SK-N-SH (cell line): ENCODE results near the gene RHOT2. TPM values are rescaled to one million over a fixed set of nuclear protein-coding genes. Genes with fewer than 3 reads are reported as not detected.

Experiments
- CTCF ChIA-PET: fragments of 300-600, 350-600 bp; formaldehyde crosslinking; extraction: SDS; loops from one replicate; lab custom pipeline; 2021; lab: Yijun Ruan, JAX
- POLR2A ChIA-PET: fragments of 350-600 bp; sonication (Branson Sonifier 250); formaldehyde crosslinking; extraction: SDS; loops from one replicate; lab custom pipeline; 2020; ENCODE audit warnings: antibody characterized with exemption, inconsistent platforms; lab: Yijun Ruan, JAX
- DNase-seq: peaks from one replicate; pipeline ENCODE4 v3.0.0; 2012
- H2AFZ ChIP-seq: fragments of 200-600 bp; sonication (generic); 2 replicates; pipeline ENCODE4 v1.8.1; 2016; ENCODE audit warnings: antibody characterized with exemption, mild to moderate bottlenecking, low read depth
- H3F3A ChIP-seq: fragments of 200-600 bp; sonication (generic); replicated peaks from 2 replicates; pipeline ENCODE3; 2016; ENCODE audit warnings: antibody characterized with exemption, mild to moderate bottlenecking; ENCODE audit not compliant: insufficient read depth
- H3K27ac ChIP-seq, 2 experiments: fragments of 200-500 bp in 1 of 2; fragments of 200-600 bp in 1 of 2; sonication (Bioruptor generic) in 1 of 2; sonication (generic), shearing (Covaris generic) in 1 of 2; 2 replicates each; pipeline versions ENCODE4 v1.5.1 to v1.6.1; 2014 to 2016; ENCODE audit warnings: low read depth in 2 of 2, inconsistent platforms in 1 of 2, low read length in 1 of 2, mild to moderate bottlenecking in 1 of 2, mixed read lengths in 1 of 2
- H3K27me3 ChIP-seq: fragments of 200-600 bp; sonication (generic), shearing (Covaris generic); 2 replicates; pipeline ENCODE4 v1.6.1; 2016; ENCODE audit warnings: mixed run types; ENCODE audit not compliant: insufficient read depth
- H3K36me3 ChIP-seq, 2 experiments: fragments of 200-500 bp in 1 of 2; fragments of 200-600 bp in 1 of 2; sonication (Bioruptor generic) in 1 of 2; sonication (generic) in 1 of 2; replicated peaks in 1 of 2; 2 replicates each; pipeline versions ENCODE3 to v1.5.1; 2014 to 2016; ENCODE audit warnings: low read length in 1 of 2, mild to moderate bottlenecking in 1 of 2; ENCODE audit not compliant: insufficient read depth in 2 of 2, control insufficient read depth in 1 of 2
- H3K4me1 ChIP-seq, 2 experiments: fragments of 200-500 bp in 1 of 2; fragments of 200-600 bp in 1 of 2; sonication (Bioruptor generic) in 1 of 2; sonication (generic), shearing (Covaris generic) in 1 of 2; 2 replicates each; pipeline versions ENCODE4 v1.5.1 to v1.6.1; 2014 to 2016; ENCODE audit warnings: low read depth in 1 of 2, low read length in 1 of 2, mixed run types in 1 of 2; ENCODE audit not compliant: insufficient read depth in 2 of 2, control insufficient read depth in 1 of 2
- H3K4me2 ChIP-seq: fragments of 200-600 bp; sonication (generic), shearing (Covaris generic); 2 replicates; pipeline ENCODE4 v1.6.1; 2017; ENCODE audit warnings: mixed run types
- H3K4me3 ChIP-seq, 2 experiments: fragments of 200-500 bp in 1 of 2; fragments of 200-600 bp in 1 of 2; sonication (Bioruptor generic) in 1 of 2; sonication (generic), shearing (Covaris generic) in 1 of 2; 2 replicates each; pipeline versions ENCODE4 v1.5.1 to v1.8.1; 2014 to 2016; ENCODE audit warnings: low read depth in 2 of 2, inconsistent platforms in 1 of 2, low read length in 1 of 2, mild to moderate bottlenecking in 1 of 2, mixed read lengths in 1 of 2, moderate library complexity in 1 of 2
- H3K79me2 ChIP-seq: fragments of 200-600 bp; sonication (generic); 2 replicates; pipeline ENCODE4 v1.8.1; 2017; ENCODE audit warnings: mild to moderate bottlenecking; ENCODE audit not compliant: insufficient read depth
- H3K9ac ChIP-seq: fragments of 200-600 bp; sonication (generic); 2 replicates; pipeline ENCODE4 v1.6.1; 2017; ENCODE audit warnings: mixed run types
- H3K9me2 ChIP-seq: fragments of 200-600 bp; sonication (generic); 2 replicates; pipeline ENCODE4 v1.6.1; 2017; ENCODE audit warnings: mixed run types
- H3K9me3 ChIP-seq: fragments of 200-600 bp; sonication (generic); 2 replicates; pipeline ENCODE4 v1.6.1; 2017; ENCODE audit warnings: mixed run types, mild to moderate bottlenecking, moderate library complexity
- H4K20me1 ChIP-seq: fragments of 200-600 bp; sonication (generic); 2 replicates; pipeline ENCODE4 v1.6.1; 2017; ENCODE audit warnings: mild to moderate bottlenecking, mixed run types; ENCODE audit not compliant: insufficient read depth
- ELF1 ChIP-seq: IDR thresholded peaks from 2 replicates; pipeline ENCODE4 v1.4.0; 2012
- EP300 ChIP-seq, 2 experiments: IDR thresholded peaks; 2 replicates each; pipeline versions ENCODE4 v1.4.0 to v1.6.1; 2012; ENCODE audit warnings: borderline replicate concordance in 1 of 2, low read depth in 1 of 2, low read length in 1 of 2
- EZH2phosphoT487 ChIP-seq: fragments of 200-600 bp; sonication (generic); IDR thresholded peaks from 2 replicates; pipeline ENCODE4 v1.6.1; 2017; ENCODE audit warnings: low read depth, mixed run types, mild to moderate bottlenecking, antibody characterized with exemption, moderate library complexity, borderline replicate concordance
- JUND ChIP-seq: IDR thresholded peaks from 2 replicates; pipeline ENCODE4 v1.4.0; 2012
- MEF2A ChIP-seq: IDR thresholded peaks from 2 replicates; pipeline ENCODE4 v1.4.0; 2012; ENCODE audit warnings: low read depth, borderline replicate concordance
- NFIC ChIP-seq: IDR thresholded peaks from 2 replicates; pipeline ENCODE4 v1.4.0; 2012; ENCODE audit warnings: borderline replicate concordance
- RCOR1 ChIP-seq: fragments of 150-350 bp; IDR thresholded peaks from 2 replicates; pipeline ENCODE4 v1.6.1; 2017; ENCODE audit warnings: antibody characterized with exemption, low read length
- REST ChIP-seq: IDR thresholded peaks from 2 replicates; pipeline ENCODE4 v1.6.1; 2012; ENCODE audit warnings: mild to moderate bottlenecking, low read depth, low read length, moderate library complexity
- RXRA ChIP-seq: IDR thresholded peaks from 2 replicates; pipeline ENCODE4 v1.4.0; 2012; ENCODE audit warnings: low read depth, mild to moderate bottlenecking, borderline replicate concordance
- SIN3A ChIP-seq: IDR thresholded peaks from 2 replicates; pipeline ENCODE4 v1.6.1; 2012; ENCODE audit warnings: low read depth, mild to moderate bottlenecking, low read length, moderate library complexity, borderline replicate concordance
- TCF12 ChIP-seq: IDR thresholded peaks from 2 replicates; pipeline ENCODE4 v1.4.0; 2012
- USF2 ChIP-seq: fragments of 150-350 bp; IDR thresholded peaks from 2 replicates; pipeline ENCODE4 v1.6.1; 2017; ENCODE audit warnings: antibody characterized with exemption, low read length, low read depth, borderline replicate concordance
- WGBS: methylation state at CpG from one replicate; pipeline ENCODE4 v1.1.6; 2017; ENCODE audit warnings: low lambda C conversion rate; 5-methylcytosine and 5-hydroxymethylcytosine counted together
- polyA plus RNA-seq, 3 experiments: library from polyadenylated mRNA; depleted of rRNA; stranded (reverse); fragments of >200 nt; gene quantifications; 2 replicates each; pipeline ENCODE4 v1.2.3, GENCODE V29; 2012
- TF ChIP-seq, protein P1 (sequence below): fragments of 200-600 bp; sonication (generic); IDR thresholded peaks from 2 replicates; pipeline ENCODE4 v1.6.1; 2017; ENCODE audit warnings: antibody characterized with exemption, mild to moderate bottlenecking, moderate library complexity
- TF ChIP-seq, protein P2 (sequence below): IDR thresholded peaks from 2 replicates; pipeline ENCODE4 v1.4.0; 2012; ENCODE audit warnings: low read depth, borderline replicate concordance
- TF ChIP-seq, protein P3 (sequence below): IDR thresholded peaks from 2 replicates; pipeline ENCODE4; 2012

The RHOT2 gene
- polyA plus RNA-seq, 1 of the 3 experiments (the other 2 are of a cell fraction) = 229 TPM

- Histone ChIP-seq H4K20me1 (no peaks in the 10 kb centered on the region), H3K4me2 (no peak overlapping the region), H3K9ac (no peak overlapping the region), H3F3A (peaks cover 5% of the 10 kb centered on the region), H3K27ac (no peak overlapping the region), H3K4me1 (peaks cover 4 to 22% of the 10 kb centered on the region in 2 experiments; a peak in 2 of 4 replicates), H3K36me3 (peaks cover 0 to 35% of the 10 kb centered on the region in 2 experiments), H3K4me3 (no peak overlapping the region), H2AFZ (no peak overlapping the region), H3K79me2 (peaks cover 19% of the 10 kb centered on the region; the same call in 1 of the 2 replicates), H3K9me3 (no peaks in the 10 kb centered on the region), H3K9me2 (no peaks in the 10 kb centered on the region), H3K27me3 (no peaks in the 10 kb centered on the region)
- ChIA-PET CTCF (interaction anchor here (5.6 to 7.8 kb wide), 2 partner anchors 7 to 13 kb away, joined by 69 to 92 read pairs; partner anchors contain the start of gene RHOT2), POLR2A (interaction anchor here (1.3 to 2.0 kb wide), 2 partner anchors 8 to 10 kb away, joined by 4 to 13 read pairs; no protein-coding TSS in a partner anchor)
- WGBS = no CpG with 5 or more reads among the region's 28 CpGs
- DNase-seq = no peak
- TF ChIP-seq EP300 (IDR thresholded peaks at IDR 0.05; ENCODE audit: borderline replicate concordance in 1 of 2, low read depth in 1 of 2, low read length in 1 of 2) = no peak
- TF ChIP-seq, protein P1, sequence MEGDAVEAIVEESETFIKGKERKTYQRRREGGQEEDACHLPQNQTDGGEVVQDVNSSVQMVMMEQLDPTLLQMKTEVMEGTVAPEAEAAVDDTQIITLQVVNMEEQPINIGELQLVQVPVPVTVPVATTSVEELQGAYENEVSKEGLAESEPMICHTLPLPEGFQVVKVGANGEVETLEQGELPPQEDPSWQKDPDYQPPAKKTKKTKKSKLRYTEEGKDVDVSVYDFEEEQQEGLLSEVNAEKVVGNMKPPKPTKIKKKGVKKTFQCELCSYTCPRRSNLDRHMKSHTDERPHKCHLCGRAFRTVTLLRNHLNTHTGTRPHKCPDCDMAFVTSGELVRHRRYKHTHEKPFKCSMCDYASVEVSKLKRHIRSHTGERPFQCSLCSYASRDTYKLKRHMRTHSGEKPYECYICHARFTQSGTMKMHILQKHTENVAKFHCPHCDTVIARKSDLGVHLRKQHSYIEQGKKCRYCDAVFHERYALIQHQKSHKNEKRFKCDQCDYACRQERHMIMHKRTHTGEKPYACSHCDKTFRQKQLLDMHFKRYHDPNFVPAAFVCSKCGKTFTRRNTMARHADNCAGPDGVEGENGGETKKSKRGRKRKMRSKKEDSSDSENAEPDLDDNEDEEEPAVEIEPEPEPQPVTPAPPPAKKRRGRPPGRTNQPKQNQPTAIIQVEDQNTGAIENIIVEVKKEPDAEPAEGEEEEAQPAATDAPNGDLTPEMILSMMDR = no peak
- TF ChIP-seq EZH2phosphoT487 = no peak
- TF ChIP-seq MEF2A = no peak
- no peak for TF ChIP-seq RCOR1
- TF ChIP-seq REST = no peak
- no peak for TF ChIP-seq ELF1
Observed at GRCh38 chr16:652454-653305, 15.3 kb upstream of the RHOT2 start.

GRCh38 chr16:654034-654433 is 13.9 kb upstream of the RHOT2 start:
- no peak overlapping the region for H3K4me2 ChIP-seq
- no peaks in the 10 kb centered on the region for H3K9me2 ChIP-seq
- DNase-seq = no peak
- H3K79me2 ChIP-seq = peaks cover 6% of the 10 kb centered on the region; the same call in 1 of the 2 replicates
- H3K9ac ChIP-seq = no peak overlapping the region
- ChIA-PET POLR2A (interaction anchor here (0.6 to 0.7 kb wide), 2 partner anchors 48 to 378 kb away, joined by 3 read pairs; no protein-coding TSS in a partner anchor), CTCF (interaction anchor here (0.6 to 7.8 kb wide), 2 partner anchors 12 to 71 kb away, joined by 3 to 69 read pairs; partner anchors contain the start of gene RHOT2)
- H3K27ac ChIP-seq = no peak overlapping the region
- H2AFZ ChIP-seq = no peak overlapping the region
- H4K20me1 ChIP-seq = no peaks in the 10 kb centered on the region
- no peaks in the 10 kb centered on the region for H3F3A ChIP-seq
- no peaks in the 10 kb centered on the region for H3K9me3 ChIP-seq
- H3K36me3 ChIP-seq = peaks cover 0 to 47% of the 10 kb centered on the region in 2 experiments
- peaks cover 0 to 14% of the 10 kb centered on the region in 2 experiments; a peak in 1 of 4 replicates for H3K4me1 ChIP-seq
- no peak overlapping the region for H3K4me3 ChIP-seq
- 91% methylated on average over 12 of the region's 12 CpGs for WGBS
- no peaks in the 10 kb centered on the region for H3K27me3 ChIP-seq
- TF ChIP-seq TCF12 (no peak), EZH2phosphoT487 (no peak), USF2 (no peak), JUND (no peak), SIN3A (no peak), MEF2A (no peak), RXRA (no peak), NFIC (no peak), RCOR1 (no peak)
- TF ChIP-seq, protein P2, sequence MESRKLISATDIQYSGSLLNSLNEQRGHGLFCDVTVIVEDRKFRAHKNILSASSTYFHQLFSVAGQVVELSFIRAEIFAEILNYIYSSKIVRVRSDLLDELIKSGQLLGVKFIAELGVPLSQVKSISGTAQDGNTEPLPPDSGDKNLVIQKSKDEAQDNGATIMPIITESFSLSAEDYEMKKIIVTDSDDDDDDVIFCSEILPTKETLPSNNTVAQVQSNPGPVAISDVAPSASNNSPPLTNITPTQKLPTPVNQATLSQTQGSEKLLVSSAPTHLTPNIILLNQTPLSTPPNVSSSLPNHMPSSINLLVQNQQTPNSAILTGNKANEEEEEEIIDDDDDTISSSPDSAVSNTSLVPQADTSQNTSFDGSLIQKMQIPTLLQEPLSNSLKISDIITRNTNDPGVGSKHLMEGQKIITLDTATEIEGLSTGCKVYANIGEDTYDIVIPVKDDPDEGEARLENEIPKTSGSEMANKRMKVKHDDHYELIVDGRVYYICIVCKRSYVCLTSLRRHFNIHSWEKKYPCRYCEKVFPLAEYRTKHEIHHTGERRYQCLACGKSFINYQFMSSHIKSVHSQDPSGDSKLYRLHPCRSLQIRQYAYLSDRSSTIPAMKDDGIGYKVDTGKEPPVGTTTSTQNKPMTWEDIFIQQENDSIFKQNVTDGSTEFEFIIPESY = no peak
- TF ChIP-seq, protein P3, sequence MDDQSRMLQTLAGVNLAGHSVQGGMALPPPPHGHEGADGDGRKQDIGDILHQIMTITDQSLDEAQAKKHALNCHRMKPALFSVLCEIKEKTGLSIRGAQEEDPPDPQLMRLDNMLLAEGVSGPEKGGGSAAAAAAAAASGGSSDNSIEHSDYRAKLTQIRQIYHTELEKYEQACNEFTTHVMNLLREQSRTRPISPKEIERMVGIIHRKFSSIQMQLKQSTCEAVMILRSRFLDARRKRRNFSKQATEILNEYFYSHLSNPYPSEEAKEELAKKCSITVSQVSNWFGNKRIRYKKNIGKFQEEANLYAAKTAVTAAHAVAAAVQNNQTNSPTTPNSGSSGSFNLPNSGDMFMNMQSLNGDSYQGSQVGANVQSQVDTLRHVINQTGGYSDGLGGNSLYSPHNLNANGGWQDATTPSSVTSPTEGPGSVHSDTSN = no peak
